NCI-H526 (cell line): ENCODE results near the gene CEL.
"Not testable (repeated sequence)": the region's sequence is repeated elsewhere in the genome, so short reads cannot be mapped to it uniquely, and the experiment has no call there.

Experiments
- DNase-seq, 2 experiments: peaks; one replicate each; lab custom pipeline; 2025; lab: John Stamatoyannopoulos, UW

CEL gene

DNA sequence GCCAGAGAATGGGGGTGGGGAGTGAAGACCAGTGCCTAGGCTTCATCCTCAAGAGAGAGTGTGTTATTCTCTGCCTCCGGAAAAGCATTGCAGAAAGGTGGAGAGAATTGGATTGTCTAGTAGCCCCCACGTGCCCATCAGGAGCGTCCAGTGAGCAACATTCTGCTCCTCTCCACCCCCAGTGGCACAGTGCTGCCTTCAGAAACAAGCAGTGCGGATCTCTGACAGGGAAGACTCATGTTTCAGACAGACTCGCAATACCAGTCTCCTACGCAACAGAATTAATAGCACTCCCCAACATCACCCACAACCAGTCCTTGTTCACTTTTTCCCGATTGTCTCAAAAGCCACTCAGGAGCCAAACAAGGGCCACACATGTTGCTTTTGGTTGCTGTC, 14.9 kb upstream of the CEL start:
- no peak for DNase-seq

DNA sequence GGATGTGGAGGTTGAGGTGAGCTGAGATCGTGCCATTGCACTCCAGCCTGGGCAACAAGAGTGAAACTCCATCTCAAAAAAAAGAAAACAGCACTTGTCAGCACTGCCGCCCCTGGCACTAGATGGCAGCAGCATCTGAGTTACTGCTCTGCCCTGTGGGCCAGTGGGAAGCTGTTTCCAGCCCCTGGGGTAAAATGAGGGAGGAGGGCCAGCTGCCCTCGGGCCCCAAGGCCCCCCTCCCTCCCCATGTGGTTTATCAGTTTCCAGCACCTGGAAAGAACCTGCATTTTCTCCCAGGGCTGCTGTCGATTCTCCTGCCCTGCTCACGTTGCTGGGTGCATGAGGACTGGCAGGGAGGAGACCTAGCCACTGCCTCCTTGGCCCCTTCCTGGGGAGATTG, 13.2 kb upstream of the CEL start:
- no peak for DNase-seq

DNA sequence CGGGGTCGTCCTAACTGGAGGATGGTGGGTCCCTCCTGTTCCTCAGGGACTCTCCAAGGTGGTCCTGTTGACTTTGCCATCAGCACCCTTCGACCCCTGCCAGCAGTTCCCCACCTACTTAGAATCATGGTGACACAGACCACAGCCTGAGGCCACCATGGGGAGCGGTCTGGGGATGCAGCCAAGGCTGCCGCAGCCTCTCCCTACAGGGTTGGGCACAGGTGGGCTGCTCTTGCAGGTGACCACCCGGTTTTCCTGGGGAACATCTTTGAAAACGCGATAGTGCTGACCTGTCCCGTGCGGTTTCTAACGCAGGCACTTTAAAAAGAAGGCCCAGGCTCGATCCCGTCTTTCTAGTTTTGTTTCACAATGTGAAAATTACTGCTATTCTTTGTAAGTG, 12.7 kb upstream of the CEL start:
- DNase-seq = no peak

DNA sequence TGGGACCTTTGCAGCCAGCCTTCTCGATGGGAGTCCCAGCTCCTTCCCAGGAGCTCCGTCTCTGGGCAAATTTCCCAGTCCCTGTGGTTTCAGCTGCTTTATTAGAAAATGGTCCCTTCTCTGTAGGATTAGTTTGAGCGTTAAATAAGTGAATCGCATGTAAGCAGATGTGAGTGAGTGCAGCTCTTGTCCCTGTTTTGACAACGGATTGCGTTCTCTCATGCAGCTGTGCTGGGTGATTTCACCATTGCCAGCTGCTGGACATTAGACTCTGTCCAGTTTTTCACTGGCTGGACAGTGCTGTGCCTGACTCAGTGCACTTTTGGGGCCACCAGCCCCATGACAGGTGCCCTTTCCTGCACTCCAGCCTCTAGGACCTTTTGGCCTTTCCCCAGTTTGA, 11.6 kb upstream of the CEL start:
- DNase-seq = no peak

DNA sequence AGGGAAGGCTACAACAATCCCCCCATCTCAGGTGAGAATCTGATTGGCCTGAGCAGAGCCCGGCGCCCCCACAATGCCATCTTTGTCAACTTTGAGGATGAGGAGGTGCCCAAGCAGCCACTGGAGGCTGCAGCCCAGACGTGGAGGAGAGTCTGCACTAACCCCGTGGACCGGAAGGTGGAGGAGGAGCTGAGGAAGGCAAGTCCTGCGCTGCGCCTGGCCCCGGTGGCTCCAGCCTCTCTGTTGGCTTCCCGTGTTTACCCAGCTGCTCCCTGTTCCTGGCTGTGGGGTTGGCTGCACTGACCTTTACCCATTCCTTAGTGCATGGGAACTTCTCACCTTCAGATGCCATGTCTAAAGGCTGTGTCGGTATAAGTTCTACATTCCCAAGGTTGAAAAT, 11.0 kb upstream of the CEL start:
- DNase-seq = no peak

DNA sequence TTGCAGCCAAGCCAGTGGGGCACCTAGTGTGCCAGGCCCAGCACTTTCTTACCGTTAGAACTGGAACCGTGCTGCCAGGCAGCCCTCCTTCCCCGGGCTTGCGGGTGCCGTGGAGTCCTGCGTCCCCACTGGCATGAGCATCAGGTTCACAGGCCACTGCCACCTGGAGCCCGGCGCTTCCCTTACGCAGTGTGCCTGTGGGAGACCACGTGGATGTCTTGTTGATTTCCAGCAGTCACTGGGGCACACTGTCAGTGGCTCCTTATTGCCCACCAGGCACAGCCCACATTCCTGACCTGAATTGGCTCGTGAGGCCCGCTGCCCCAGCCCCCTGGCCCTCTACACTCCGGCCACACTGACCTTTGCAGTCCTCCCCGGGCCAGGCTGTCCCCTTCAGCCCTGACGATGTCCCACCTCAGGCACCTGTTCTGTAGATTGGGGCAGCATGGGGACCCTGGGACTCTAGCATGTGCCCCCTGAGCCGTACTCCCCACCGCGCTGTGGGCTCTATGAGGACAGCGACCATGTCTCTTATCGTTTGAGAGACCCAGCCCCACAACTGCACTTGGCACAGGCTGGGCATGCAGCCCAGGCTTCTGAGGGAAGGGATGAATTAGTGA, 10.4 kb upstream of the CEL start:
- DNase-seq = no peak

DNA sequence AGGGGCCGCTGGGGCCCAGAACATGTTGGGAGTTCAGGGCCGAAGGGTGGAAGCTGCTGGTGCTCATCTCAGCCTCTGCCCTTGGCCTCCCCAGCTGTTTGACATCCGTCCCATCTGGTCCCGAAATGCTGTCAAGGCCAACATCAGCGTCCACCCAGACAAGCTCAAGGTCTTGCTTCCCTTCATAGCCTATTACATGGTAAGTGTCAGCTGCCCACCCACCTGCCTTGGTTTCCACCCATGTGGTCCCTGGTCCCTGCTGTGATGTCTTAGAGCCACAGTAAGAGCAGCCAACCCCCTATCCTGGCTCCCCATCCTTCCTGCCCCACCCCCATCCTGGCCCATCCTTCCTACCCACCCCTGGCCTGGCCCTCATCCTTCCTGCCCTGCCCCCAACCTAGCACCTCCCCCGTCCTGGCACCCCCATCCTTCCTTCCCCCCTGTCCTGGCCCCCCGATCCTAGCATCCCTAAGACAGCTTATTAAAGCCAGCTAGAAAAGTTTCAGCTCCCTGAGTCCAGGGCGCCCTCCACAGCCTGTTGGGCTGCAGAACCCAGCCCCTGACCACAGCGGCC, 9.7 kb upstream of the CEL start:
- no peak for DNase-seq

DNA sequence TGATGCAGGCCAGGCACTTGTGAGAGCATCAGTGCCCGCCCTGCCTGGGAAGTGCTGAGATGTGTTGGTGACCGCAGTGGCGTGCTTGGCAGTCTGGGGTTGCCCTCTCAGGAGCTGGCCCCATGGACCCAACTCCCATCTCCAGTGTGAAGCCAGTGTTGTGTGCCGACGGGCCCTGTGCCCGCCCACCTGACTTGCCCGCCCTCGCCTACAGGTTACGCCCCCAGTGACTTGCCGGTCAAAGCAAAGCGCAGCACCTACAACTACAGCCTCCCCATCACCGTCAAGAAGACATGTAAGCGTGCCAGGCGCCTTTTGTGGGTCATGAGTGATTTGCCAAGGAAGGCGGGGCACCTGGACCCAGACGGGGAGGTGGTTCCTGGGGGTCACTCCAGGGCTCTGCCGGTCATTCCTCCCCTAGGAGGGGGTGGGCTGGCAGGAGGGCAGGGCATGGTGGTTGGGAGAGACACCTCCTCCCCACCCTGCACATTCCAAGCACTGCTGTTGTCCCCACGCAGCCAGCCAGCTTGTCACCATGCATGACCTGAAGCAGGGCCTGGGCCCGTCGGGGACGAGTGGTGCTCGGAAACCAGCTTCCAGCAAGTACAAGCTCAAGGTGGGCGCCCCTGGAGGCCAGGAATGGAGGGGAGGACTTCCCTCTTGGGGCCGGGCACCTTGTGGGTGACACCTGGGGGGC, 7.4 kb upstream of the CEL start:
- DNase-seq = no peak

DNA sequence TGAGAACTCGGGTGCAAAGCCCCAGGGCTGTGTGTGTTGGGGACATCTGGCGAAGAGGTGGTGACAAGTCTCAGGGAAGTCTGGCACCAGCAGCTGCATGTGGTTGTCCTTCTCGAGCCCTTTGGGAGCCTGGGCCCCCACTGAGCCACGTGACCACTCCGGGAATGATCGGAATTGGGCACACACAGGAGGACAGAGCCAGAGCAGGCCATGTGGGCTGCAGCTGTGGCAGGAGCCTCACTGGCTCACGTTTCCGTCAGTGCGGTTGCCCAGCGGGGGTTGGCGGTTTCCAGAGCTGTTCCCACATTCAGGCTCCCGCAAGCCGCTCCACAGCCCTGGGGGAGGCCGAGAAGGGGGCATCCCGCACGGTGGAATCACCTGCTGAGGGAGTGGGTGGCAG, 6.8 kb upstream of the CEL start:
- no peak for DNase-seq

DNA sequence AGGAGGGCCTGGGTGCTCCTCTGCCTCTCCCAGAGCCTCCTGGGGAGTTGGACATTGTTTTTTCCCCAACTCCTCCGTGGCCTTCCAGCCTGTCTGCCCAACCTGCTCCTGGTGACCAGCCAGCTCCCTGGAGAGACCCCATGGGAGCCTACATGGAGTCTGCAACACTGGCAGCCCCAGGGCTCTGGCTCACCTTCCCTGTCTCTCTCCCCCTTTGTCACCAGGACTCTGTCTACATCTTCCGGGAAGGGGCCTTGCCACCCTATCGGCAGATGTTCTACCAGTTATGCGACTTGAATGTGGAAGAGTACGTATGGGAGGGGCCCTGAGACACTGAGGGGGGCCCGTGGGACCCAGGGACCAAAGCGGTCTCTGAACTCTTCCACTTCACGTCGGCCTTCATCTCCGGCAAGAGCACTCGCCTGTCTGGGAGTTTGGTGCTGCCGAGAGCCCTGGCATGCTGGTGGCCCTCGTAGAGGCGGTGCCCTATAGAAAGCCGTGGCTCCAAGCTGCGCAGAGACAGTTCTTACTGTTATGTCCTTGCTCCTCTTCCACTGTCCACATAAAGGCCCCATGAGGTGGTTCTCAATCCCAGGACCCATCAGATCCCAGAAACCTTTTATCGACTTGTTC, 5.9 kb upstream of the CEL start:
- no peak for DNase-seq

DNA sequence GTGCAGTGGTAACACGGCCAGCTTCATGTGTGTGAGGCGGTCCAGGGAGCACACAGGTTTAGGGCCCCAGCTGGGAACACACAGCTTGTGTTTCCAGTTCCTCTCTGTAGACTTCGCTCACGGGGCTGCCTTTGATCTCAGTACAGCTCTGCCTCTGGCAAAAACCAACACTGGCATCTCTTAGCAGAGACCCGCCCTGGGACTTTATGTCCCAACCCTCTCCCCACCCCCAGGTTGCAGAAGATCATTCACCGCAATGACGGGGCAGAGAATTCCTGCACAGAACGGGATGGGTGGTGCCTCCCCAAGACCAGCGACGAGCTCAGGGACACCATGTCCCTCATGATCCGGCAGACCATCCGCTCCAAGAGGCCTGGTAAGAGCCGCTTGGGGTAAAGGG, 5.2 kb upstream of the CEL start:
- no peak for DNase-seq

DNA sequence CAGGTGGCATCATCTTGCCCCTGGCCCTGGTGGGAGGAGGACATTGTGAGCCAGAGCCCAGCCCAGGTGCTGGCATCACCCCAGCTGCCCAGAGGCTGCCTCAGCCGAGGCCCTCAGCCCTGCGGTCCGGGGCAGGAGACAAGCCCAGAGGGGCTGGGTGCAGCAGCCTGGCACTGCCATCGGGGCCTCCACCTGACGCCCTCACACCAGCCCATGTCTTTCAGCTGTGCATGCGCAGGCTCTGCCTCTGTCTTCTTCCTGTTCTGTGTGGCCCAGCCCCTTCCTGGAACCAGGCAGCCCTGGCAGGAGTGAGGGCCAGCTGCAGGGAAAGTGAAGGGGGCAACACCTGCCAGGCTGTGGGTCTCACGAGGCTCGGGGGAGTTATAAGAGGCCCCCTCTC, 4.8 kb upstream of the CEL start:
- no peak for DNase-seq

DNA sequence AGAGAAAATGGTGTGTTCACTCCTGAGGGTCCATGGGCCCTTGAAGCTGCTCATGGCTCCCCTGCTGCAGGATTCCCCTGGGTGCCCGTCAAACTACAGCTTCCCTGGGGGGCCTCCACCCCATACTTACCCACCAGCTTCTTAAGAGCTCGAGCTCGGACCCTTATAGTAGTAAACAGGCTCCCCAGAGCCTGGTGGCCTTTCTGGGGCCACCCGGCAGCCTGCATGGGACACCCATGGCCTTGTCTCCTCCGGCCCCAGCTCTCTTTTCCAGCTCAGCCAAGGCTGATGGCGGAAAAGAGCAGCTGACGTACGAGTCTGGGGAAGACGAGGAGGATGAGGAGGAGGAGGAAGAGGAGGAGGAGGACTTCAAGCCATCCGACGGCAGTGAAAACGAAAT, 4.2 kb upstream of the CEL start:
- DNase-seq = no peak

DNA sequence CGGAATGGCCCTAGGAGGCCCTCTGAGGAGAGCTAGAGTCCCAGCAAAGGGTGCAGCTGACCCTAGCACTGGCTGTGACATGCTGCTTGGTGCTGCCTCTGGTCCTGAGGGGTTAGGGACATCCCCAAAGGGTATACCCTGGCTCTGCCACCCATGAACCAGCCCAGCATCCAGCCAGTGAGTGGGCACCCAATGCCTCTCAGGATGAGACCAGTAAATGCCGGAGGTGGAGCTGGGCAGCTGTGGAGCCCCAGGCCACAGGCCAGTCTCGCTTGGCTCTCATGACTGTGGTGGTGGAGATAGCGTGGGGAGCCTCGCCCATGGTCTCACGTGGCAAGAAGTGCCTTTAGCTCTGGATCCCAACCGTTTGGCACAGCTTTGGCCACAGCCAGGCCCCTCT, 3.7 kb upstream of the CEL start:
- no peak for DNase-seq

DNA sequence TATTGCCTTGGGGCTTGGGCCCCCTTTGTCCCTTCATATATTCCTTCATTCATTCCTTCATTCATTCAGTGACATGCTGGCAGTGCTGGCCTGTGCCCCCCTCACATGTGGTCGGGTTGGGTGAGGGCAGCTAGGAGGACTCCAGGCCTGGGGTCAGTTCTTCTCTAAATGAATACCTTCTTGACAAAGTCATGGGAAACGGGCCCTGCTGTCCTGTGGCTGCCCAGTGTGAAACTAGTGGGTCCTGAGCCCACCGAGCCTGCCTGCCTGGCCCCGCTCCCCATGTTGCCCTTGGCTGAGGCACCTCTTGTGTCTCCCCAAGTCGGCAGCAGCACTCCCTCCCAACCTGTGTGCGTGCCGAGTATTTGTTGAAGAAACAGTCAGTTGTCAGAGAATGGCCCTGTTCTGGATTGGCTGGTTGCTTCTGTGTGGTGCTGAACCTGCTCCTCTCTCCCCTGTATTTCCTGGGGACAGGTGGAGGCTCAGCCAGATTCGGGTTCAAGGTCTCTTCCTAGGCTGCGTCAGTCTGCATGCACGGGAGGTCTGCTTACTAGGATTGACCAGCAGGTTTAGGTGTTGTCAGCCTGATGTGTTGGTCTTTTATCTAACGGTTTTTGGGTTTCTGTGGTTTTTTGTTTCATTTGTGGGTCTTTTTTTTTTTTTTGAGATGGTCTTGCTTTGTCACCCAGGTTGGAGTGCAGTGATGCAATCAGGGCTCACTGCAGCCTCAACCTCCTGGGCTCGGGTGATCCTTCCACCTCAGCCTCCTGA, 3.0 kb upstream of the CEL start:
- no peak for DNase-seq

DNA sequence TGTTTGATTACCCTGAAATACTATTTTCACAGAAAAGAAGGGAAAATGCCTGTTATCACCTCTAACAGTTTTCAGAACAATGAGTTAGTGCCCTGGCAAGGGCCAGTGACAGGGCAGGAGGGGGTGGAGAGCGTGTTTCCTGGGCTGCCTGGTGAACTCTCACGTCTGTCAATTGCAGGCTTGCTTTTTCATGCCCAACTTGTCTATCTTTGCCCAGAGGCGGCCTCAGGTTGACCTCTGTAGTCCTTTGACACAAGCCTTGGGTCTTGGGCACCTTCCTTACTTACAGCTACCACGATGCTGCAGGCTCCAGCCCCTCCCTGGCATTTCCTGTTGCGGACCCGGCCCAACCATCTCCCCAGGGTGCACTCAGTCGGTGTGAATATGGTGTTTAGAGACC, 2.2 kb upstream of the CEL start:
- no peak for DNase-seq

DNA sequence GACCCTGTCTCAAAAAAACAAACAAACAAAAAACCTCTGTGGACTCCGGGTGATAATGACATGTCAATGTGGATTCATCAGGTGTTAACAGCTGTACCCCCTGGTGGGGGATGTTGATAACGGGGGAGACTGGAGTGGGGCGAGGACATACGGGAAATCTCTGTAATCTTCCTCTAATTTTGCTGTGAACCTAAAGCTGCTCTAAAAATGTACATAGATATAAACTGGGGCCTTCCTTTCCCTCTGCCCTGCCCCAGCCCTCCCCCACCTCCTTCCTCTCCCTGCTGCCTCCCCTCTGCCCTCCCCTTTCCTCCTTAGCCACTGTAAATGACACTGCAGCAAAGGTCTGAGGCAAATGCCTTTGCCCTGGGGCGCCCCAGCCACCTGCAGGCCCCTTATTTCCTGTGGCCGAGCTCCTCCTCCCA, 1.4 kb upstream of the CEL start:
- no peak for DNase-seq

DNA sequence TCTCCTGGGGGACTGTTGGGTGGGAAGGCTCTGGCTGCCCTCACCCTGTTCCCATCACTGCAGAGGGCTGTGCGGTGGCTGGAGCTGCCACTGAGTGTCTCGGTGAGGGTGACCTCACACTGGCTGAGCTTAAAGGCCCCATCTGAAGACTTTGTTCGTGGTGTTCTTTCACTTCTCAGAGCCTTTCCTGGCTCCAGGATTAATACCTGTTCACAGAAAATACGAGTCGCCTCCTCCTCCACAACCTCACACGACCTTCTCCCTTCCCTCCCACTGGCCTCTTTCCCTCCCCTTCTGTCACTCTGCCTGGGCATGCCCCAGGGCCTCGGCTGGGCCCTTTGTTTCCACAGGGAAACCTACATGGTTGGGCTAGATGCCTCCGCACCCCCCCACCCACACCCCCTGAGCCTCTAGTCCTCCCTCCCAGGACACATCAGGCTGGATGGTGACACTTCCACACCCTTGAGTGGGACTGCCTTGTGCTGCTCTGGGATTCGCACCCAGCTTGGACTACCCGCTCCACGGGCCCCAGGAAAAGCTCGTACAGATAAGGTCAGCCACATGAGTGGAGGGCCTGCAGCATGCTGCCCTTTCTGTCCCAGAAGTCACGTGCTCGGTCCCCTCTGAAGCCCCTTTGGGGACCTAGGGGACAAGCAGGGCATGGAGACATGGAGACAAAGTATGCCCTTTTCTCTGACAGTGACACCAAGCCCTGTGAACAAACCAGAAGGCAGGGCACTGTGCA, 590 bp upstream of the CEL start:
- DNase-seq = peak in 1 of 2 experiments; percentile 38

DNA sequence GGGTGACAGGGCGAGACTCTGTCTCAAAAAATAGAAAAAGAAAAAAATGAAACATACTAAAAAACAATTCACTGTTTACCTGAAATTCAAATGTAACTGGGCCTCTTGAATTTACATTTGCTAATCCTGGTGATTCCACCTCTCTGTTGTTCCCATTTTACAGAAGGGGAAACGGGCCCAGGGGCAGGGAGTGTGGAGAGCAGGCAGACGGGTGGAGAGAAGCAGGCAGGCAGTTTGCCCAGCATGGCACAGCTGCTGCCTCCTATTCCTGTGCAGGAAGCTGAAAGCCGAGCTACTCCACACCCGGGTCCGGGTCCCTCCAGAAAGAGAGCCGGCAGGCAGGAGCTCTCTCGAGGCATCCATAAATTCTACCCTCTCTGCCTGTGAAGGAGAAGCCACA, 788 bp downstream of the CEL start:
- not testable (repeated sequence) for DNase-seq

DNA sequence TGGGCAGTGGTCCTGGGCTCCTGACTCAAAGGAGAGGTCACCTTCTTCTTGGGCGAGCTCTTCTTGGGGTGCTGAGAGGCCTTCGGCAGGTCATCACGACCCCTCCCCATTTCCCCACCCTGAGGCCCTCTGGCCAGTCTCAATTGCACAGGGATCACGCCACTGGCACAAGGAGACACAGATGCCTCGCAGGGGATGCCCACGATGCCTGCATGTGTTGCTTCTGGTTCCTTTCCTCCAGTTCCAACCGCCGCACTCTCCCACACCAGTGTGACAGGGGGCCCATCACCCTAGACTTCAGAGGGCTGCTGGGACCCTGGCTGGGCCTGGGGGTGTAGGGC, 1.3 kb downstream of the CEL start:
- DNase-seq = no peak

DNA sequence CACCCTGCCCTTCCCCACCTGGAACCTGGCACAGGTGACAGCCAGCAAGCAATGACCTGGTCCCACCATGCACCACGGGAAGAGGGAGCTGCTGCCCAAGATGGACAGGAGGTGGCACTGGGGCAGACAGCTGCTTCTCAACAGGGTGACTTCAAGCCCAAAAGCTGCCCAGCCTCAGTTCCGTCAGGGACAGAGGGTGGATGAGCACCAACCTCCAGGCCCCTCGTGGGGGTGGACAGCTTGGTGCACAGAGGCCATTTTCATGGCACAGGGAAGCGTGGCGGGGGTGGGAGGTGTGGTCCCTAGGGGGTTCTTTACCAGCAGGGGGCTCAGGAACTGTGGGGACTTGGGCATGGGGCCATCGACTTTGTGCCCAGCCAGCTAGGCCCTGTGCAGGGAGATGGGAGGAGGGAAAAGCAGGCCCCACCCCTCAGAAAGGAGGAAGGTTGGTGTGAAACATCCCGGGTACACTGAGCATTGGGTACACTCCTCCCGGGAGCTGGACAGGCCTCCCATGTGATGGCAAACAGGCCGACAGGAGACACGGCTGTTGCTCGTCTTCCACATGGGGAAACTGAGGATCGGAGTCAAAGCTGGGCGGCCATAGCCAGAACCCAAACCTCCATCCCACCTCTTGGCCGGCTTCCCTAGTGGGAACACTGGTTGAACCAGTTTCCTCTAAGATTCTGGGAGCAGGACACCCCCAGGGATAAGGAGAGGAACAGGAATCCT, 1.9 kb downstream of the CEL start:
- no peak for DNase-seq
